ENCODE data around the gene CEP104.

DNA sequence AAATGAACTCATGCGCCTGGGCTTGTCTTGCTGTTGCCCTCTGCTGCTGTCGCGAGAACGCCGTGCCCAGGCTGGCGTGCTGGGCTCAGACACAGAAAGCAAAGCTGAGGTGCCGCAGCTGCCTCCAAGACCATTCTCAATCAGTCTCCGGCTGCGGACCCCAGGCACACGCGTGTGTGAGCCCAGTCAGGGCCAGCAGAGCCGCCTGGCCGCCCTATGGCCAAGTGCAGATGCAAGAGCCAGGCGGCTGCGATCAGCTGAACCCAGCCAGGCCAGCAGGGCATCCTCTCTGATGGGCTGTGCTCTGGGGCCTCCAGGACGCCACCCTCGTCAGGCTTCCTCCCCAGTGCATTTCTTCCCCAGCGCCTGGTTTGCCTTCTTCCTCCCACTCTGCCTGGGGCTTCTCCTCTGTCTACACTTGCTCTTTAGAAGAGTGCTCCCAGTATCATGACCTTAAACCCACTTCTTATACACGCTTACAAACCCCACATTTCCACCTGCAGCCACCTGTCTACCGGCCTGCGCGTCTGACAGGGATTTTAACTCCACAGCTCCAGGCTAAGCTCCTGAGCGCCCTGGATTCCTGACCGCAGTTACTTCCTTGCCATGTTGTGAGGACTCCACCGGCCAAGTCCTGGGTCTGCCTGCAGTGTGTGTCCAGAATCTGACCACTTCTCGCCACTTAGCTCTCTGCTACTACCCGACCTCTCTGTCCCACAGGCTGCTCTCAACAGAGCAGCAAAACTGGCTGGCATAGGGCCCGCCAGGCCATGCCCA lies 39.0 kb downstream of the CEP104 start:
- TF ChIP-seq, protein P1, sequence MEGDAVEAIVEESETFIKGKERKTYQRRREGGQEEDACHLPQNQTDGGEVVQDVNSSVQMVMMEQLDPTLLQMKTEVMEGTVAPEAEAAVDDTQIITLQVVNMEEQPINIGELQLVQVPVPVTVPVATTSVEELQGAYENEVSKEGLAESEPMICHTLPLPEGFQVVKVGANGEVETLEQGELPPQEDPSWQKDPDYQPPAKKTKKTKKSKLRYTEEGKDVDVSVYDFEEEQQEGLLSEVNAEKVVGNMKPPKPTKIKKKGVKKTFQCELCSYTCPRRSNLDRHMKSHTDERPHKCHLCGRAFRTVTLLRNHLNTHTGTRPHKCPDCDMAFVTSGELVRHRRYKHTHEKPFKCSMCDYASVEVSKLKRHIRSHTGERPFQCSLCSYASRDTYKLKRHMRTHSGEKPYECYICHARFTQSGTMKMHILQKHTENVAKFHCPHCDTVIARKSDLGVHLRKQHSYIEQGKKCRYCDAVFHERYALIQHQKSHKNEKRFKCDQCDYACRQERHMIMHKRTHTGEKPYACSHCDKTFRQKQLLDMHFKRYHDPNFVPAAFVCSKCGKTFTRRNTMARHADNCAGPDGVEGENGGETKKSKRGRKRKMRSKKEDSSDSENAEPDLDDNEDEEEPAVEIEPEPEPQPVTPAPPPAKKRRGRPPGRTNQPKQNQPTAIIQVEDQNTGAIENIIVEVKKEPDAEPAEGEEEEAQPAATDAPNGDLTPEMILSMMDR (IDR thresholded peaks at IDR 0.05) = no peak
- TF ChIP-seq POLR2A (IDR thresholded peaks at IDR 0.05) = no peak

Measured in stomach (tissue), 4 donors.